Stimulated activated memory B cell treated with anti-CD40 and anti-IgM and Interleukin-4, amounts not matched to agents 10 μg/mL and 1 μg/mL and 100 μg/mL, for 72 hours (primary cell): Measurements from ENCODE around the gene BCKDHA.
"Not testable (repeated sequence)": the region's sequence is repeated elsewhere in the genome, so short reads cannot be mapped to it uniquely, and the experiment has no call there.

Experiments used
- ATAC-seq: fragments of 150-1000 bp; cut with Tn5 transposase; 2 replicates; pipeline ENCODE4 v1.10.0; 2021
- H3K27ac Mint-ChIP-seq: one replicate; pipeline ENCODE4 v1.8.0; 2022; ENCODE audit warnings: mild to moderate bottlenecking, mixed read lengths
- H3K27me3 Mint-ChIP-seq: one replicate; pipeline ENCODE4 v1.8.0; 2022; ENCODE audit warnings: mixed read lengths
- H3K36me3 Mint-ChIP-seq: one replicate; pipeline ENCODE4 v1.8.0; 2022; ENCODE audit warnings: mixed read lengths
- H3K4me1 Mint-ChIP-seq: one replicate; pipeline ENCODE4 v1.8.0; 2022; ENCODE audit warnings: mixed read lengths
- H3K4me3 Mint-ChIP-seq: one replicate; pipeline ENCODE4 v1.8.0; 2022; ENCODE audit warnings: mild to moderate bottlenecking, moderate library complexity, mixed read lengths
- H3K9me3 Mint-ChIP-seq: one replicate; pipeline ENCODE4 v1.8.0; 2022; ENCODE audit warnings: mixed read lengths

Gene BCKDHA

GRCh38 chr19:41462497-41462896 lies 64.9 kb downstream of the BCKDHA start:
- no peaks in the 10 kb centered on the region for H3K36me3 Mint-ChIP-seq
- H3K4me1 Mint-ChIP-seq: peaks cover 37% of the 10 kb centered on the region
- no peak overlapping the region for H3K4me3 Mint-ChIP-seq
- peaks cover 2% of the 10 kb centered on the region for H3K27me3 Mint-ChIP-seq
- ATAC-seq: no peak
- peak overlapping the region; percentile 92 for H3K27ac Mint-ChIP-seq
- no peaks in the 10 kb centered on the region for H3K9me3 Mint-ChIP-seq

DNA sequence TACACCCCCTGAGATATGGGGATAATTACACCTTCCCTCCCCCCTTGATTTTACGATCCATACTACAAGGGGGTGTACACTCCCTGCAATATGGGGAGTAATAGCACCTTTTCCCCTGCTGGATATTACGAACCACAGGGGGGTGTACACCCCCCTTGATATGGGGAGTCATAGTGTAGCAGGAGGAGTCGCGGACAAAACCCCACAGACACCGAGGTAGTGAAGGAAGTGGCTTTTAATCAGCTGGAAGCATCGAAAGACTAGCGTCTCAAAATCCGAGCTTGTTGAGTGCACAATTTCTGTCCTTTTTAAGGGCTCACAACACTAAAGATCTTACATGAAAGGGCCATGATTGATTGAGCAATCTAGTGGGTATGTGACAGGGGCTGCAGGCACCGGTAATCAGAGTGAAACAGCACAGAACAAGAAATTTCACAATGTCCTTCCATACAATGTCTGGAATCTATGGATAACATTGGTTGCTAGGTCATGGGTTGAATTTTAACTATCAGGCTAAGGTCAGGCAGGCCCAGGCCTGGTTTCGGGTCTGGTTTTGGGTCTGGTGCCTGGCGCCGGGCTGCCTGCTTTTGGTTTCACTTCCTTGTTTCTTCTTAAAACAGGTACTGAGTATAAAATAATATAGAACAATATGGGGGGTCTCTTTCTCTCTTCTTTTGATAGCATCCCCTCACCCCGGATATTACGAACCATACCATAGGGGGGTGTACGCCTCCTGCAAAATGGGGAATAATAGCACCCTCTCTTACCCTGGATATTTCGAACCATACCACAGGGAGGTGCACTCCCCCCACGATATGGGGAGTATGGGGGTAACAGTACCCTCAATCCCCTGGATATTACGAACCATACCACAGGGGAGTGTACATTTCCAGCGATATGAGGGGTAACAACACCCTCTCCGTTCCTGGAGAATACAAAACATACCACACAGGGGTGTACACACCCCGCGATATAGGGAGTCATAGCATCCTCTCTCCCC lies 65.9 kb downstream of the BCKDHA start:
- H3K4me3 Mint-ChIP-seq: peak overlapping the region; percentile 49
- H3K36me3 Mint-ChIP-seq, H3K9me3 Mint-ChIP-seq: not testable (repeated sequence)
- peaks cover 30% of the 10 kb centered on the region for H3K4me1 Mint-ChIP-seq
- peaks cover 13% of the 10 kb centered on the region for H3K27me3 Mint-ChIP-seq
- H3K27ac Mint-ChIP-seq: peak overlapping the region; percentile 92
- peak; percentile 64 for ATAC-seq
